Measurements from ENCODE around the gene ARHGEF40.

Gene ARHGEF40

GRCh38 chr14:21070083-21070609 lies at the start of gene ARHGEF40:
TSS of gene ARHGEF40 (plus strand) at chr14:21070304. CDS start at chr14:21070397, 93 bp downstream.
- DNase-seq, result peak; percentile 47

DNA sequence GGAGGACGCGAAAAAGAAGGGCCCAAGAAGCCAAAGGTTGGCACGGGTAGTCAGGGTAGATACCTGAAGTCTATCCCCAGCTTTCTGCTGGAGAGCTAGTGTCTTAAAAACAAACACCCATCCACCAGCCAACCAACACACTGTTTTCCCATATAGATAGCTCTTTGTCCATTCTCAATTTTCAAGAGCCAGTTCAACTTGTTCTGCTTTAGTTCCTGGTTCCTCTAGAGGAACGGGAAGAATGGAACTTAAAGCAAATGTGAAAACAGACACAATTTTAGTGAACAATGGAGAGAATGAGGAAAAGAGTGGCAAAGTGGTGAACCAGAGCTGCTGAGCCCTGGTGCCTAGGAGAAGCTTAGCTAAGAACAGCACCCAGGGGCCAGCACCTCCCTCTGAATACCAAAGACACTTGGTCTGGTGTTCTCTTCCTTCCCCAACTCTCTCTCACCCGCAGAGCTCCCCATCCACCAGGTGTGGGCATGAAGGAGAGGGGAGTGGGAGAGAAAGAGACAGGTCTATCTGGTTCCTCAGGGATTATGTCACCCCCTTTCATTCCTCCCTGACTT lies 49.0 kb upstream of the ARHGEF40 start:
- no peak for DNase-seq

DNA sequence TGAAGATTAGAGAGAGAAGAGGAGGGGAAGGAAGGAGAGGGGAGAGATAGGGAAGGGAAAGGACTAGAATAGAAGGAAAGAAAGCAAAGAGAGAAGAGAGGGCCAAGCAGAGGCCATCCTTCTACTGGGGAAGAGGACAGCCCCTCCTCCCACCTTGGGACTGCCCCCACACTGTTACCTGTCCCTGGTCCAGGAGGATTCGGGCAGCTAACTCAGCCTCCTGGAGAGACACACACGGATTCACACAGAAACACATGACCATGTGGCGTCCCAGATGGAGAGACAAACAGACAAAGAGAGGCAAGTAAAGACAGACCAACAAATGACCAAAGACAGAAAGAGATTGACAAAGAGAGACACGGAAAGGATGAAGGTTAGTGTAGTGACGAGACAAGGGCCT lies 47.4 kb upstream of the ARHGEF40 start:
- DNase-seq, result no peak

DNA sequence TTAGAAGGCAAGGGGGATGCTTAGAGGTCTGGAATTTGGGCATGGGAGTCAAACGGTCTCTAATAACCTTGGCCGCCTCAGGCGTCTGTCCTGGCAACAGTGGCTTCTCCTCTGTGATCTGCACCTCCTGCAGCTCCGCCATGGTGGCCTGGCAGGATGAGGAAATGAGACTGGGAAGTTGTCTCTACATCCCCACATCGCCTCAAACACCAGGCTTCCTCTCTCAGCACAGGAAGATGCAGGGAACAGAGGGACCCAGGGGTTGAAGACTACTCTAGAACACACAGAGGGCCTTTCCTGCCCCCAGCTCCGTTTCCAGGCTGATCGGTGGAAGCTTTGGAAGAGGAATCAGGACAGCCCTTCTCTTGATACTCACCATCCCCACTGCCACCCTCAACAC lies 46.9 kb upstream of the ARHGEF40 start:
- DNase-seq, result no peak

DNA sequence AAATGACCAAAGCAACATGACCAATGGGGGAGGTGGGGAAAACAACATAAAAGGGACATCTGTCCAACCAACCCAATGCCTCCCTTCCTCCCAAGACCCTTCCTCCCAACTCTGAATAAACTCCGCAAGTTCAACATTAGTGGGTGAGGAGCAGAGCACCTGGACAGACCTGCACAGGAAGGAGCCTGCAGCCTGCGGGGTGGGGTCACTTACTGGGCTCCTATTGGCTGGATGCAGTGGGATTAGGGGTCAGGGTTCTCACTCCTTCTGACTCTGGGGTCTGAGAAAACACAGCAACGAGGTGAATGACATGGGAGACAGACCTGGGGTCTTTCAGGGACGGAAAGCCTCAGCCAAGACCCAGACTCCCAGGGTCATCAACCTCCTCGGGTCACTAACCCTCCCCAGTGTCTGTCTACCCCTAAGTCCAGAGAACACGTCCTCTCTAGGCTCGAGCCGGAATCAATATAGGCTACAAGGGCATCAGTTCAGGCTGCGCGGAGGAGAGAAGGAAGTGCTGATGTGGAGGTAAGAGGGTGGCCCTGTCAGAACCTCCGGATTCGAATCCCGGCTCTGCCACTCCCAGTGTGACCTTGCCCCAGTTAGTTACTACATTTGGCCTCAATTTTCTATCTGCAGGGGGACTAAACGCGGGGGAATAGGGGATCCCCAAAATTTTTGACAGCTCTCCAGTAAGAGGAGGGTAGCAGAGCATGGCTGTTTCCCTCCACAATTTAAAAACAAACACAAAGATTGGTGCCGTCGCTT lies 46.1 kb upstream of the ARHGEF40 start:
- DNase-seq, result peak; percentile 17

DNA sequence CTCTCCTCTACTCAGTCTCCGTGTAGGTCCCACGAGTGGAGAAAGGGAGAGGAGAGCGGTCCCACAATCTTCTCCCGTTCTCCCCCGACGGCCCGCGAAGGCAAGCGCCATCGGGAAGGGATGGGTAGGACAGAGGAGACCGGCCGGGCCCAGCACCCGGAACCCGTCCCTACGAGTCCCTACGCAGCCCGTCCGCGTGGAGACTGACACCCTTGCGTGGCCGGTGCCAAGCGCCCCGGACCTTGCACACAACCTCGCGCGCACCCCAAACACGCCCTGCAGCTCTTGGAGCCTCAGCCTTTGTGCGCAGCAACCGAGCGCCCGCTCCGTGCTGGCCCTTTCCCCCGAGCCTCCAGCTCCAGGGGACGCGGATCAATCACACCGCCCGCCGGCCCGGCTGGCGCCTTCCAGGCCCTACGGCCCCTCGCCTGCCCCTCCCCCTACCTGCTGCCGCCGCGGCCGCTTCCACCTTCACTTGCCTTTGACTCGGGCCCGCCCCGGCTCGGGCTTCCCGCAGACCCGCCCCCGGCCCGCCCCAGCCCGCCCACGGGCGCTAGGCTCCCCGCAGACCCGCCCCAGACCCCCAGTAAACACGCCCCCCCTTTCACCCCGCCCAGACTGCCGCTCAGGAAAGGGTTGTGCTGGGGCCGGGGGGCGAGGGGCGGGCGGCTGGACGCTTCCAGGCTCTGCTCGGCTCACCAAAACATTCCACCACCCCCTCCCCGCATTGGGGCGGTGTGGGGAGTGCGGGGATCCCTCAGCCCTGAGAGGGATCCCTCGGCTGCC lies 45.3 kb upstream of the ARHGEF40 start, which contains the start of gene NDRG2:
TSS of gene NDRG2 (minus strand) at position 477 of the 786 bp plus-strand sequence. CDS start 1,746 bp downstream, outside the sequence.
- DNase-seq, result peak; percentile 88

DNA sequence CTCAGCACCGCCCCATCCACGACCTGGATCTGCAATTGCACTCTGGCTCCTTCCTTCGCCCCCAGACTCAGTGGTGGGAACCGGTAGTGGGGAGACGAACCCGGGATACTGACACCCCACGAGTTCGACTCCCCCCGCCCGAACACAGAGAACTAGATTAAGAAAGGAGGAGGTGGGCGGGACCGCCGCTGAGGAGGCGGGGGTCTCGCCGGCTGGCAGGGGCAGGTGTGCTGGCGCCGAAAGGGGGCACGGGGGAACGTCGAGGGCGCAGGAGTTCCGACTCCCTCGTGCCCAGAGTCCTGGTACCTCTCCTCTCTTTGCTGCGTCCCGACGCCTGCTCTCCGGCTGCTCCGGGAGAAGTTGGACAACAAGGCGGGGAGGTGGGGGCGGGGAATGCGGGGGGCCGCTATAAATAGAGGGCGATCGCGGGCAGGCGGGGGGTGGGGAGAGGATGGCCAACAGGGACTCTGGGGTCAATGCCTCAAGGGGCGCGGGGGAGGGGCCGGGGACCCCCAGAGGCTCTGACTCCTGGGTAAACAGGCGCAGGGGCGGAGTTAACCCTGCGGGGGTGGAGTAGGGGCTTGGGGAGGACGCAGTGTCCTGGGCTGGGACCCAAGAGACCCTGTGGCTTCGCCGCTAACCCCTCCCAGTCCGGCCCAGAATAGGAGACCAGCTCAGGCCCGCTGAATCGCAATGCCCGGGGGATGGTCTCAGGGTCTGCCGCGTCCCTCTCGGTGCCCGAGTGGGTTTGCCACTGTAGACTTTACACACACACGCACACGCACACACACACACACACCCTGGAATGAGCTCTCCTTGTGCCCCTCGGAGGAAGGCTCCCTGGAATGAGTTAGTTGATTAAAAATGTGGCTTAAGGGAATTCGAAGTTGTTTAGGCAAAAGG lies 44.5 kb upstream of the ARHGEF40 start:
- peak; percentile 49 for DNase-seq

DNA sequence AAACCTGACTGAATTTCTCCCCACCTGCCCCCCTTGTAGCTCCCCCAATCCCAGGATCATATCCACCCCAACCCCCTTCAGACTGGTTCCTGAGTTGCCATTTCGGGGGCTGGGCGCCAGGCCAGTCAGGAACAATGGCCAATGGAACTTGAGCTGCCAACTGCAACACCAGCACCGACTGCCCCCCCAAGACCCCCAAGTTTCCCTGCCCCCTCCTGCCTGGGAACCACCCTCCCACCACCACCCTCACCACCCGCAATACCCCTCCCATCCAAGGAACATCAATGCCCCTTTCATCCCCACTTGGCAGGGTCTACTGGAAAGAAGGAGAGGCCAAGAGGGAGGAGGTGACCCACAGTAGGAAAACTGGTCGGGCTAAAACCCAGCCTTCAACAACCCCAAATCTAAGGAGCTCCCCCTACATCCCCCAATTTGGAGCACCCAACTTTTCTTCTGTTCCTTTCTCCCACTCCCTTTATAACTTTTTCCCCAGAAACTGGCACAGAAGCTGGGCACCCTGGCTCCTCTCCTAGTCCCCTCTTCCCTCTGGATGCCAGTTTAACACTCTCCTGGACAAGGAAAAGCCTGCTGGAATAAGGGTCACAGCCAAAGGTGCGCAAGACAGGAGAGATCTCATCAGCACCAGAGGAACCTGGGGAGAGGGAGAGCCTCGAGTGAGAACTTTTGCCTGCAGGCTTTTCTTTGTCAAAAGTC lies 43.7 kb upstream of the ARHGEF40 start:
- no peak for DNase-seq

- no peak for DNase-seq
Observed at GRCh38 chr14:21026988-21027315, 43.2 kb upstream of the ARHGEF40 start.

- DNase-seq, result no peak
Observed at GRCh38 chr14:21029917-21030316, 40.2 kb upstream of the ARHGEF40 start, which contains the start of gene TPPP2. TSS of gene TPPP2 (plus strand) at chr14:21030217. CDS start at chr14:21030582, 365 bp downstream.

DNA sequence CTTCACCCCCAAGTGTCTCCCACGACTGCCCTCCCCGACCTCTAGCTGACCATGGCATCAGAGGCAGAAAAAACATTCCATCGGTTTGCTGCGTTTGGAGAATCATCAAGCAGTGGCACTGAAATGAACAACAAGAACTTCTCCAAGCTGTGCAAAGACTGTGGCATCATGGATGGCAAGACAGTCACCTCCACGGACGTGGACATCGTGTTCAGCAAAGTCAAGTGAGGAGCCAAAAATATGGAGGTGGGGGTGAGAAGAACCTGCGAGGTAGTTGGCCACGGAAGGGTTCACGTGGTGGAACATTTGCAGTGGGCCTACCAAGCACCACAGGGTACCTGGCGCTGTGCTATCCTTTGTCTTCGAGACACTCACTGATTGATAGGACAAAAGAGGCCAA lies 39.6 kb upstream of the ARHGEF40 start:
- DNase-seq, result no peak

- DNase-seq, result no peak
Observed at GRCh38 chr14:21032326-21033132, 37.6 kb upstream of the ARHGEF40 start.

- no peak for DNase-seq
Observed at GRCh38 chr14:21033133-21033698, 36.9 kb upstream of the ARHGEF40 start.

- no peak for DNase-seq
Observed at GRCh38 chr14:21034707-21035106, 35.4 kb upstream of the ARHGEF40 start, which contains the start of gene RNASE13. TSS of gene RNASE13 (minus strand) at chr14:21034807. CDS start at chr14:21034288, 519 bp downstream.

DNA sequence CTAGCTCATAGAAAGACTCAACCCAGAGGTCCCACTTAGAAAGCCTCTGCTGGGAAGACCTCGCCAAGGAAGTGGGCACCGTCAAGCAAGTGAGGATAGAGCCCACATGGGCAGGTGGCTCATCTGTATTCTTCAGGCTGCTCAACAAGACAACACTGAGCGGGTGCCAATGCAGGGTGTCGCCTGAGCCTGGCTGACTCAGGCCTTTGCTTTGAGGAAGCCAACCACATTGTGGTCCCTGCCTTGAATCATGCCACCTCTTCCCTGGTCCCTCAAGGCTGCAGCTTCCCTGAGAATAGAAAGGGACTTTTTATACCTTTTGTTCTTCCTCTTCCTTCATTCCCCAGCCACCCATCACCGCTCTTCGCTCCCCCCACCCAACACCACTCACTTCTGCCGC lies 33.4 kb upstream of the ARHGEF40 start:
- no peak for DNase-seq

- DNase-seq, result peak; percentile 83
Observed at GRCh38 chr14:21037156-21037555, 32.9 kb upstream of the ARHGEF40 start.

DNA sequence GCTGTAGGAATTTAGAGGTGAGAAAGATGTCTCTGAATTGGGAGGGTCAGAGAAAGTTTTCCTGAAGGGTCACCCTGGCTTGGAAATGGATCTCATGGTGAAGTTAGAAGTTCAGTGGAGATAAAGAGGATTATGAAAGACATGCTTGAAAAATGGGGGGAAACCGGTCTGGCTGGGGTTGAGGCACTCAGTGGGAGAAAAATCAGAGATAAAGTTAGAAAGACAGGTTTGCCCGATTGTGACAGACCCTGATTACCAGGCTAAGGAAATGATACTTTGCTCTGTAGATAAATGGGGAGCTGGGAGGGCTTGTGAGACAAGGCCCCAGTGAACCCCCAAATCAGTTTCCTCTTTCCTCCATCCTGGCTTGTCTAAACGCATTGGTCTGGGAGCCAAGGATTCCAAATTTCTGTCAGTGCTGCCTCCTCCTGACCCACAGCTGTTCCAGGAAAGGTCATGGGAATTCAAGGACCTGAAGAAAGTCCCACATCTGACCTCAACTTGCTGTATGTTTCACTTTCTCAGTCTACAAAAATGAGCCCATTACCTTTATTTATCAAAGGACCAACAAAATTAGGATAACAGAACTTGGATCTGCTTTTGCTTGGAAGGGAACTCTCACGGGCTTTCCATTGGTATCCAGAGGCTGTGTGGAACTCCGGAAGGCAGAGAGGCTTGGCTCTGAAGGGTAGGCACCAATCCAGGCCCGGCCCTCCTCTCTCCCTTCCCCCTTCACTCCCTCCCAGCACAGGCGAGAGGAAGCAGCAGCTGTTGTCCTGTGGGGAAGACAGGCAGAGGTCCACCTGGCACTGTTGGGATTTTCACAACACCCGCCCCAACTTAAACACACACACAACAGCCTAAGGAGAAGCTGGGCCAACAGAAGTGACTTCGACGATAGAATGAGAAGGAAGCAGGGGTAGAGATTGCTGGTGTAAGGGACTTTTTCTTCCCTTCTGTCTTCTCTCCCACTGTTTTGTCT lies 31.4 kb upstream of the ARHGEF40 start:
- peak; percentile 91 for DNase-seq

DNA sequence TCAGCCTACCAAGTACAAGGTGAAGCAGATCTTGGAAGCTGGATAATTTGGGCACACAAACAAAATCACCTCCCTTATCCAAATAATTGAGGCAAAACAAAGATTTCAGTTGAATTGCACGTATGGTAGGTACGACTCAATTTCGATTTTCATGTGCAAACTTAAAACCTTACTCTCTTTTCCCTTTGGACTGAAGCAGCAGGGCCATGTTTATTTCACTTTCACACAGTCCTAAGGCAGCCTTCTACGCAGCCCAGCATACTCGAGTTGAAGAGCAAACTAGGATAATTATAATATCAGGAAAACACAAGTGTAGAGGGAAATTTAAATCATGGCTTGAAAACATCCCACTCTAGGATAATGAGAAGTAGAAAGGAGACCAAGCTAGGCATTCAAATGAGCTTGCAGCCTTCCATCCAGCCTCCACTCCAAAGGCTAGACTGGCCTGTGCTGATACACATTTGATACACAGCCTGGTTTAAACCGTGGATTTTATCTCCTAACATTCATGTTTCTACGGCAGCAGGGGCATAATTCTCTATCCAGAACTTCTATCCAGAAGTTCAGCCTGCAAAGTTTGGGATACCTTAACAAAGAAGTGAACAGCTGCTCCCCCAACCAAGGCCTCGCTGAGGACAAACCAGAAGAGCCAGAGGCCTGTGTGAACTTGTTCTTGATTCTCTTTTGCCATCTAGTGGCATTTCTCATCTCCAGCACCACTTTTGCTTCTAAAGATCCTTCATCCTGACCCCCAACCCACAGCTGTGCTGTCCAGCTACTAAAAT lies 30.3 kb upstream of the ARHGEF40 start:
- peak; percentile 80 for DNase-seq
